ENCODE data around the gene BMAL1.

DNA sequence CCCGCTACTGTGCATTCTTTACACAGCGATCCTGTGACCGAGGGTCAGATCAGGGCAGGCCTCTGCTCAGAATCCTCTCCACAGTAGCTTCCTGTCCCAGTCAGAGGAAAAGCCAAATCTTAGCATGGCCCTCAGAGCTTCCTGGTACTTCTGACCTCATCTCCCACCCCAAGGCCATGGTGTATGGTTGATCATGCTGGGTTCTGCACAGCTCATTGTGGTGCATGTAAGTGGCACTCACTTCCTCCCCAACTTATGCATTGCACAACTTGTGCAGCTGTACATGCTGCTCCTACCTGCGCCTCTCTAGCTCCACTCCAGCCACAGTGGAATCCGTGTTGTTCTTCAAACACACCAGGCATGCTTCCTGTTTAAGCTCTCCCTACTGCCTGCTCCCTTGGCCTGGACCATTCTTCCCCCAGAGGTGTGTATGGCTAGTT, 20.3 kb downstream of the BMAL1 start:
- no peak for TF ChIP-seq POLR2A (IDR thresholded peaks at IDR 0.05; ENCODE audit: low read depth, low read length)
- TF ChIP-seq, protein P1, sequence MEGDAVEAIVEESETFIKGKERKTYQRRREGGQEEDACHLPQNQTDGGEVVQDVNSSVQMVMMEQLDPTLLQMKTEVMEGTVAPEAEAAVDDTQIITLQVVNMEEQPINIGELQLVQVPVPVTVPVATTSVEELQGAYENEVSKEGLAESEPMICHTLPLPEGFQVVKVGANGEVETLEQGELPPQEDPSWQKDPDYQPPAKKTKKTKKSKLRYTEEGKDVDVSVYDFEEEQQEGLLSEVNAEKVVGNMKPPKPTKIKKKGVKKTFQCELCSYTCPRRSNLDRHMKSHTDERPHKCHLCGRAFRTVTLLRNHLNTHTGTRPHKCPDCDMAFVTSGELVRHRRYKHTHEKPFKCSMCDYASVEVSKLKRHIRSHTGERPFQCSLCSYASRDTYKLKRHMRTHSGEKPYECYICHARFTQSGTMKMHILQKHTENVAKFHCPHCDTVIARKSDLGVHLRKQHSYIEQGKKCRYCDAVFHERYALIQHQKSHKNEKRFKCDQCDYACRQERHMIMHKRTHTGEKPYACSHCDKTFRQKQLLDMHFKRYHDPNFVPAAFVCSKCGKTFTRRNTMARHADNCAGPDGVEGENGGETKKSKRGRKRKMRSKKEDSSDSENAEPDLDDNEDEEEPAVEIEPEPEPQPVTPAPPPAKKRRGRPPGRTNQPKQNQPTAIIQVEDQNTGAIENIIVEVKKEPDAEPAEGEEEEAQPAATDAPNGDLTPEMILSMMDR (IDR thresholded peaks at IDR 0.05; ENCODE audit: extremely low read depth in 1 of 2, insufficient read depth in 1 of 2, low read depth in 1 of 2, low read length in 2 of 2): no peak
